ENCODE data around the gene ELAC1.
A peak's percentile ranks its signal among the peaks of the same experiment; 100 is the strongest.

Gene ELAC1, protein sequence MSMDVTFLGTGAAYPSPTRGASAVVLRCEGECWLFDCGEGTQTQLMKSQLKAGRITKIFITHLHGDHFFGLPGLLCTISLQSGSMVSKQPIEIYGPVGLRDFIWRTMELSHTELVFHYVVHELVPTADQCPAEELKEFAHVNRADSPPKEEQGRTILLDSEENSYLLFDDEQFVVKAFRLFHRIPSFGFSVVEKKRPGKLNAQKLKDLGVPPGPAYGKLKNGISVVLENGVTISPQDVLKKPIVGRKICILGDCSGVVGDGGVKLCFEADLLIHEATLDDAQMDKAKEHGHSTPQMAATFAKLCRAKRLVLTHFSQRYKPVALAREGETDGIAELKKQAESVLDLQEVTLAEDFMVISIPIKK

DNA sequence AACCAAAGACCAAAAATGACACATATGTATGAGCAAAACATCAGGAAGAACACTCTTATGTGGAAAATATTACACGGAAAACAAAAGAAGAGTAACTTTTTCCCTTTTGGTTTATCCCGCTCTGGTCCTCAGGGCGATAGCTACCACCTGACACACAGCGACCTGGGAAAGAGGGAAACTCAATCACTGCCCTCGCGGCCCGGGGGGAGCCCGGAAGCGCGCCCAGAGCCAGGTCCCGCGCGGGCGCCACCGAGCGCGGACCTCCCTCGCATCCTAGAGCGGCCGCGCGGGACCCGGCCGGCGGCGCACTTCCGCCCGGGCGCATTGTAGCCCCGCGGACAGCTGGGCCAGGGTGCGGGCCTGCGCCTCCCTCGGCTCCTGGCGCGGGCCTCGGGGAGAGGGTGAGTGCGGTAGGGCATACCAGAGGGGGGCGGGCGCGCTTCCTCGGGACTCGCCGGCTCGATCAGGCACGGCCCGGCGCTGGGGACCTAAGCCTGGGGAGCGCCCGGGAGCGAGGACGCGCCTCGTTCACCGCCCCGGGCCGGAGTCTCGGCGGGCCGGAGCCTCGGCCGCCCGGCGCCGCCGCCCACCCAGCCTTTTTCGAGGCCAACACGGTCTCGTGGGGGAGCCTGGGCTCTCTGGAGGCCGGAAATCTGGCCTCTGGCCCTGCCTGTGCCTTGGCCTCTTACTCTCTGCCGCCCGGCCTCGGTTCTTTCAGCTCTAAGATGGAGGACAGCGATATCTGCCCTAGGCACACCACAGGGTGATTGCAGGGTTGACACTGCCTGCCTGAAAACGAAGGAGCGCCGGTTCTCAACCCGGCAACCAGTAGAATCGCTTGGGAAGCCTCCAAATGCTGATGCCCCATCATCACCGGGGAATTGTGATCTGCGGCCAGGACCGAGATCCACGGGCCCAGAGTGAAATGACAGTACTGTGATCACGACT is at the start of gene ELAC1:
Gene ELAC1, plus strand, starts transcription at position 327 of the 948 bp plus-strand sequence. CDS start 6,365 bp downstream, outside the sequence.
- TF ChIP-seq TCF12 (IDR thresholded peaks at IDR 0.05; ENCODE audit: low read depth) (peak; percentile 39; the same call in 1 of the 2 replicates), RAD21 (IDR thresholded peaks at IDR 0.05; ENCODE audit: low read depth) (no peak), TEAD4 (IDR thresholded peaks at IDR 0.05) (no peak), NFIC (IDR thresholded peaks at IDR 0.05) (peak; percentile 11; the same call in 1 of the 2 replicates), TAF1 (IDR thresholded peaks at IDR 0.05; ENCODE audit: low read depth) (peak; percentile 79), YY1 (IDR thresholded peaks at IDR 0.05; ENCODE audit: low read depth) (peak; percentile 5; the same call in 1 of the 2 replicates), ZBTB7A (IDR thresholded peaks at IDR 0.05; ENCODE audit: low read depth) (no peak), CREB1 (IDR thresholded peaks at IDR 0.05; ENCODE audit: low read depth) (no peak), EGR1 (IDR thresholded peaks at IDR 0.05) (no peak; the same call in 1 of the 2 replicates), EP300 (IDR thresholded peaks at IDR 0.05; ENCODE audit: borderline replicate concordance) (no peak)
- TF ChIP-seq, protein P1, sequence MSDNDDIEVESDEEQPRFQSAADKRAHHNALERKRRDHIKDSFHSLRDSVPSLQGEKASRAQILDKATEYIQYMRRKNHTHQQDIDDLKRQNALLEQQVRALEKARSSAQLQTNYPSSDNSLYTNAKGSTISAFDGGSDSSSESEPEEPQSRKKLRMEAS (IDR thresholded peaks at IDR 0.05): peak; percentile 83
- TF ChIP-seq, protein P2, sequence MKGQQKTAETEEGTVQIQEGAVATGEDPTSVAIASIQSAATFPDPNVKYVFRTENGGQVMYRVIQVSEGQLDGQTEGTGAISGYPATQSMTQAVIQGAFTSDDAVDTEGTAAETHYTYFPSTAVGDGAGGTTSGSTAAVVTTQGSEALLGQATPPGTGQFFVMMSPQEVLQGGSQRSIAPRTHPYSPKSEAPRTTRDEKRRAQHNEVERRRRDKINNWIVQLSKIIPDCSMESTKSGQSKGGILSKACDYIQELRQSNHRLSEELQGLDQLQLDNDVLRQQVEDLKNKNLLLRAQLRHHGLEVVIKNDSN (IDR thresholded peaks at IDR 0.05): 0 out of 2 replicates have a peak, but pooled peaks have one; percentile 16

DNA sequence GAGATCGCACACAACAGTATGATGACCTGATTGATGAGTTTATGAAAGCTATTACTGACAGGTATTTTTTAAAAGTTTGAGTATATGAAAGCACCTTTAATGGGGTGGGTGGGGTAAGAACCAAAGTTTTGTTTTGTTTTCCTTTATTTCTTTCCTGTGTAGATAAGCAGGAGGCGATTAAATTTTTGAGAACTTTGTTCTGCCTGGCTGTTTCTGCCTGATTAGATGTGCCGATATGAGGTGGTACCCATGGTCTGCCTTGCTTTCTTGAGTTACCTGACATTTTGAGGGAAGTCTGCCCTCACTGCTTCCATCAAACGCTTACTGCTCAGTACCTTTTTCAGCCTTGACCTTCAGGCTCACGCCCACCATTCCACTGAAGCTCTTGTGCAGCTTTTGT is 49.7 kb upstream of the ELAC1 start:
- no peak for TF ChIP-seq EGR1 (IDR thresholded peaks at IDR 0.05)

DNA sequence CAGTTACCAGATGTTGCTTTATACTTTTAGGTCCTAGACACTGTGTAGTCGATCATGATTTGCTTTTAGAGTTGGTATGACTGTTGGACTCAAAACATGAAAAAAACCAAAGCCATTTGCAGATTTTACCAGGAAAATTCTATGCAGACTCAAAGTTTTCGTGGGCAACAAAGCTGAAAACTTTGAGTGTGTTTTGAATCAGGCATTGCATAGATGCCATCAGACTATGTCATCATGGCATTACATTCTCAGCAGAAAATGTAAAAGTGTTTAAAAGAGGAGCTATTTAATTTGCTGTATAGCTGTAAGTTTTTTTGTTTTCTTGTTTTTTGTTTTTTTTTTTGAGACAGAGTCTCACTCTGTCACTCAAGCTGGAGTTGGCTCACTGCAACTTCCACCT is 43.5 kb upstream of the ELAC1 start:
- TF ChIP-seq, protein P2 (IDR thresholded peaks at IDR 0.05): no peak
- TF ChIP-seq ZBTB7A (IDR thresholded peaks at IDR 0.05; ENCODE audit: low read depth) (no peak), EGR1 (IDR thresholded peaks at IDR 0.05) (no peak), FOXM1 (IDR thresholded peaks at IDR 0.05; ENCODE audit: borderline replicate concordance, low read depth) (no peak), YY1 (IDR thresholded peaks at IDR 0.05; ENCODE audit: low read depth) (no peak)
- TF ChIP-seq, protein P3, sequence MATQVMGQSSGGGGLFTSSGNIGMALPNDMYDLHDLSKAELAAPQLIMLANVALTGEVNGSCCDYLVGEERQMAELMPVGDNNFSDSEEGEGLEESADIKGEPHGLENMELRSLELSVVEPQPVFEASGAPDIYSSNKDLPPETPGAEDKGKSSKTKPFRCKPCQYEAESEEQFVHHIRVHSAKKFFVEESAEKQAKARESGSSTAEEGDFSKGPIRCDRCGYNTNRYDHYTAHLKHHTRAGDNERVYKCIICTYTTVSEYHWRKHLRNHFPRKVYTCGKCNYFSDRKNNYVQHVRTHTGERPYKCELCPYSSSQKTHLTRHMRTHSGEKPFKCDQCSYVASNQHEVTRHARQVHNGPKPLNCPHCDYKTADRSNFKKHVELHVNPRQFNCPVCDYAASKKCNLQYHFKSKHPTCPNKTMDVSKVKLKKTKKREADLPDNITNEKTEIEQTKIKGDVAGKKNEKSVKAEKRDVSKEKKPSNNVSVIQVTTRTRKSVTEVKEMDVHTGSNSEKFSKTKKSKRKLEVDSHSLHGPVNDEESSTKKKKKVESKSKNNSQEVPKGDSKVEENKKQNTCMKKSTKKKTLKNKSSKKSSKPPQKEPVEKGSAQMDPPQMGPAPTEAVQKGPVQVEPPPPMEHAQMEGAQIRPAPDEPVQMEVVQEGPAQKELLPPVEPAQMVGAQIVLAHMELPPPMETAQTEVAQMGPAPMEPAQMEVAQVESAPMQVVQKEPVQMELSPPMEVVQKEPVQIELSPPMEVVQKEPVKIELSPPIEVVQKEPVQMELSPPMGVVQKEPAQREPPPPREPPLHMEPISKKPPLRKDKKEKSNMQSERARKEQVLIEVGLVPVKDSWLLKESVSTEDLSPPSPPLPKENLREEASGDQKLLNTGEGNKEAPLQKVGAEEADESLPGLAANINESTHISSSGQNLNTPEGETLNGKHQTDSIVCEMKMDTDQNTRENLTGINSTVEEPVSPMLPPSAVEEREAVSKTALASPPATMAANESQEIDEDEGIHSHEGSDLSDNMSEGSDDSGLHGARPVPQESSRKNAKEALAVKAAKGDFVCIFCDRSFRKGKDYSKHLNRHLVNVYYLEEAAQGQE (IDR thresholded peaks at IDR 0.05; ENCODE audit: low read depth): no peak
- TF ChIP-seq, protein P1 (IDR thresholded peaks at IDR 0.05): no peak

DNA sequence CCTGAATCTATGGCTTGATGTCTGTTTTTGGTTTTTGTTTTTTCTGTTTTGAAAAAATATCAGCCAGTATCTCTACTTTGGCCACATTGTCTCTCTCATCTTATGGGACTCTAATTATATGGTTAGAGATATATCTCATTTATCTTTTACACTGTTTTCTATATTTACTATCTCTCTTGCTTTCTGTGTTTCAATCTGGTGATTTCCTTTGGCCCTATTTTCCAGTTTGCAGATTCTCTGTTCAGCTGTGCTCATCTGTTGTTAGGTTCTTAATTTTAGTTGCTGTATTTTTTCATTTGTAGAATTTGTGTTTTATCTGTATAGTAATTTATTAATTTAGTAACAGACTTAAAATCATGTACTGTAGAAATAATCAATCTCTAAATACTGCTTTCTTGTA is 41.3 kb upstream of the ELAC1 start:
- TF ChIP-seq, protein P1 (IDR thresholded peaks at IDR 0.05): no peak
- TF ChIP-seq ZBTB7A (IDR thresholded peaks at IDR 0.05; ENCODE audit: low read depth) (no peak), CEBPB (IDR thresholded peaks at IDR 0.05) (no peak), CREB1 (IDR thresholded peaks at IDR 0.05; ENCODE audit: low read depth) (no peak), EP300 (IDR thresholded peaks at IDR 0.05; ENCODE audit: borderline replicate concordance) (no peak), NFIC (IDR thresholded peaks at IDR 0.05) (no peak), RAD21 (IDR thresholded peaks at IDR 0.05; ENCODE audit: low read depth) (no peak), TAF1 (IDR thresholded peaks at IDR 0.05; ENCODE audit: low read depth) (no peak), YY1 (IDR thresholded peaks at IDR 0.05; ENCODE audit: low read depth) (no peak), EGR1 (IDR thresholded peaks at IDR 0.05) (no peak), TEAD4 (IDR thresholded peaks at IDR 0.05) (no peak), TCF12 (IDR thresholded peaks at IDR 0.05; ENCODE audit: low read depth) (no peak), FOXM1 (IDR thresholded peaks at IDR 0.05; ENCODE audit: borderline replicate concordance, low read depth) (no peak)
- TF ChIP-seq, protein P3 (IDR thresholded peaks at IDR 0.05; ENCODE audit: low read depth): no peak
- TF ChIP-seq, protein P2 (IDR thresholded peaks at IDR 0.05): no peak

All from Ishikawa (cell line).